GM12865 (cell line): ENCODE data around the gene ENG.

Experiments
- DNase-seq: peaks from one replicate; pipeline ENCODE4 v3.0.0; 2010; ENCODE audit warnings: low read depth
- H3K4me3 ChIP-seq: 2 replicates; pipeline ENCODE4 v1.5.1; 2011; ENCODE audit warnings: mild to moderate bottlenecking, low read depth, low read length, control low read depth
- CTCF ChIP-seq: IDR thresholded peaks from 2 replicates; pipeline ENCODE4 v1.5.1; 2011; ENCODE audit warnings: low read length, control low read depth, low read depth, inconsistent platforms; ENCODE audit not compliant: insufficient read depth; ENCODE audit errors: missing control alignments

Gene ENG

GRCh38 chr9:127856094-127856728 is 1.8 kb upstream of the ENG start:
- TF ChIP-seq CTCF: no peak
- no peak overlapping the region for H3K4me3 ChIP-seq
- no peak for DNase-seq

DNA sequence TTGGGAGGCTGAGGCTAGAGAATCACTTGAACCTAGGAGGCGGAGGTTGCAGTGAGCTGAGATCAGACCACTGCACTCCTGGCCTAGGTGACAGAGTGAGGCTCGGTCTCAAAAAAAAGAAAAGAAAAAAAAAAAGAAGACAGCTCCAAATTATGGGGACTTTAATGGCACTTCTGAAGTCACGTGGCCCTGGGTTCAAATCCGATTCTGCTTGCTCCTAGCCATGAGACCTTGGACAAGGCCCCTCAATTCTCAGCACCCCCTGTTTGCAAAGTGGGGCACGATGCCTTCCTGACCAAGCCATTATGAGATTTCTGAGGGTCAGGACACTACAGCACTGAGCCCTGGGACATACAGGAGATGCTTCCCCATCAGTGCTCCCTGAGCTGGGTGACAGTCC is 1.1 kb upstream of the ENG start:
- DNase-seq: no peak
- H3K4me3 ChIP-seq: no peak overlapping the region
- no peak for TF ChIP-seq CTCF

- no peak for TF ChIP-seq CTCF
- no peak for DNase-seq
- H3K4me3 ChIP-seq: no peak overlapping the region
Observed at GRCh38 chr9:127854960-127855359, 502 bp upstream of the ENG start.

- no peak for TF ChIP-seq CTCF
- H3K4me3 ChIP-seq: no peak overlapping the region
- no peak for DNase-seq
Observed at GRCh38 chr9:127853312-127854183, 910 bp downstream of the ENG start.

DNA sequence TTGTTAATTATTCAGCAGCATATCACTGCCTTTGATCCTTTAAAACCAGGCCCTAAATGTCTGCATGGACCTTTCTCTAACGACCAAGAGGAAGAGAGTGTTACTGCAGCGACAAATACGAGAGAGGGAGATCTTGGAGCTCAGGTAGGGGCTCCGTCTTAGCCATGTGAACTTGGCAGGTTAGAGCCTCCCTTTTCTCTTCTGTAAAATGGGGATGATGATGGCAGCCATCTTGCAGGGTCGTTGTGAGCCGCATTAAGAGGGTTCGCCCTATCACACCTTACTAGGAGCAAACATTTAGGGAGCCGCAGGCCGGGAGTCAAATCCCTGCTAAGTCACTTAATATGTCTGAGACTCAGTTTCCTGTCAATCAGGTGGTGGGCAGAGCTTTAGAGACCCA is 1.6 kb downstream of the ENG start:
- no peak overlapping the region for H3K4me3 ChIP-seq
- TF ChIP-seq CTCF: no peak
- no peak for DNase-seq

DNA sequence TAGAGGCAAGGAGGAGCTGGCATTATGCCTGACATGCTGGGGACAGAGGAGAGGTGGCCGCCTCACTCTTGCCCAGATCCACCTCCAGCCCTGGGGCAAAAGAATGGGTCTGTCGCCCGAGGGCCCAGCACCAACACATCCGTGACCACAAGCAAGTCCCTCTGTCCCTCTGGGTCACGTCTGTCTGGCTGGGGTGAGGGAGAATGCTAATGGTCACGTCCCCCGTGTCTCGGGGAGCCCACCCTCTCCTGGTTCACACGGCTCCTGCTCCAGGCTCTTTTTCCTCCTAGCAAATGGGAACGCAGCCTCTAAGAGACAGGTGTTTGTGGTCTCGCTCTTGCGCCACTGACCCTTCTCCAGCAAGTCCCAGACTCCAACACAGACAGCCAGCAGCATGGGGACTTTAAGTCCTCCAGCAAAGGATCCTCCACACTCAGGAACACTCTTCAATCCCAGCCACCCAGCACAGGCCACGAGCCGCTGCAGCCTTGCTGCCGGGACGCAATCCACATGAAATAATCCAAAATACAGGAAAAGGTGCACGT is 4.1 kb downstream of the ENG start:
- H3K4me3 ChIP-seq: no peak overlapping the region
- no peak for DNase-seq
- TF ChIP-seq CTCF: no peak
